ENCODE results near the gene TENT5C.

Gene TENT5C

DNA sequence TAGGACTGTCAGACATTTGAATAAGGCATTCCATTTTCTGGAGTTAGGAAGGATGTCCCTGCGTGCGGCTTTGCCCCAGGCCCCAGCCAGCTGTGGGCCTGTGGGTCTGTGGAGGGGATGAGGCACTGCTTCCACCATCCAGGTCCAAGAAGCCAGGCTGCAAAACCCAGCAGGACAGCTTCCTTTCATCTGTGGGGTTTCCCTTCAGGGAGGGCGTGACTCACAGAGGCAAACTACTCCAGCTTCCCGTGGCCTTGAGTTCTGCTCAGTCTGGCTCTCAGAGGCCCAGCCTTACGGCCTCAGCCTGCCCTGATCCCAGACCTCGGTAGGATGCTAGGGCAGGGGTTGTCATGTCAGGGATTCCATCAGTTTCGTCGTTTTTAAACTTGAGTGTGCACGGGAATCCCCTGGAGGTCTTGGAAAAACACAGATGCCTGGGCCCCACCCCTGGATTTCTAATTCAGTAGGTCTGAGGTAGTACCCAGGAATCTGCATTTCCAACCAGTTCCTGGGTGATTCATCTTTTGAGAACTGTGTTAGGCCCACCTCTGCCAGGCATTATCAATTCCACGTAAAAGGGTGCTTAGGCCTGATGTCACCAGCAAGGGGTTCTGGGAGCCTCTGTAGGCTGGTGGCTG is 32.3 kb upstream of the TENT5C start:
- DNase-seq: no peak

DNA sequence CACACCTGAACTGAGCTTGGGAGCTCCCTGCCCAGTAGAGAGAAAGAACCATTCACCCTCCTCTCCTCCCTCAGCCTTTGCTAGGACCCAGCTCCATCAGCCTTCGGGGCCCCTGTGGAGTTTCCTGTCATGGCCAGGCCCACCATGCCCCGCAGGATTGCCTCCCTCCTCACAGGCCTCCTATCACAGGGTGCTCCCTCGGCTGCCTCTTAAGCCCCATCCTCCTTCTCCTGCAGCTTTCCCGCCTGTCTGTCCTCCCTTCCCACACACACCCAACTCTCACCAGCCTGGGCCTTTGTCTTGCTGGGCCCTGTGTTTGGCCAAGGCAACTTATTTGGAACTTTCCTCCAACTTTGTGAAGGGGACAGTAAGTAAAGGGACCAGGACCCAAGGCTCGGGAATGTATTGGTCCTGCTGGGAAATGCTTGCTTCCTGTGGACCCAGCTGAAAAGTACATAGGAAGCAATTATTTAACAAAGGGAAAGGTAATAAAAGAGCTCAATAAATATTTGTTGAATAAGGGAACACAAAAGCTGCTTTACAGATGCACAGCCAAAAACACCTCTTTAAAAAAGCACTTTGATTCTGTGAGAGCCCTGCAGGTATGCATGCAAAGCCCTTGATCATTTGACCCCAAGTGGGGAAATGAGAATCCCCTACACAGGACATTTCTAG is 31.6 kb upstream of the TENT5C start:
- no peak for DNase-seq

DNA sequence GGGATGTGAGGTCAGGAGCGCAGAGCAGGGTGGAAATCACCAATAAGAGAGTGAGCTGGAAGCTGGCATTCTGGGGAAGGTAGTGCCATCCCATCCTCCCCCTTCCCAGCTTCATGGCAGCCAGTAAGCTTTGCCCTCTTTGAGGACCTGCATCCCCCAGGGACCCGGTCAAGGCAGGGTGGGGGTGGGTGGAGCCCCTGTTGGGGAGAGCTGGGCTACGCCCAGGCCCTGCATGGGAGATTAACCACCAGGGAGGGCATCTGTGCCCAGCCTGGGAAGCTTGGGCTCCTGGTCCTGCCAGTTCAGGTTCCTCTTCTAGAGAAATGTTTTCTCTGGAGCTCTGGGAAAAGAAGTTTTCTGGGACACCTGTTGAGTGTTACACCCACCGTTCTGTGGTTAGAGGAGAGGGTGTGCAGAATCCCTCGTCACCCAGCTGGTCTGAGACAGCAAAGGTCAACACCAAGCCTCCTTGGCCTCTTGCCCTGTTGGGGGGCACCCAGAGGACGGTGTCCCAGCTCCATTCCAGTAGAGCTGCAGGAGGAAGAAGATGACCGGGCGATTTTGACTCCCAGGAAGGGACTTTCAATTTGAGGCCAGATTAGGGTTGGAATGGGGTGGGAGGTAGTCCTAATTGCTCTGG is 30.1 kb upstream of the TENT5C start:
- DNase-seq: no peak

DNA sequence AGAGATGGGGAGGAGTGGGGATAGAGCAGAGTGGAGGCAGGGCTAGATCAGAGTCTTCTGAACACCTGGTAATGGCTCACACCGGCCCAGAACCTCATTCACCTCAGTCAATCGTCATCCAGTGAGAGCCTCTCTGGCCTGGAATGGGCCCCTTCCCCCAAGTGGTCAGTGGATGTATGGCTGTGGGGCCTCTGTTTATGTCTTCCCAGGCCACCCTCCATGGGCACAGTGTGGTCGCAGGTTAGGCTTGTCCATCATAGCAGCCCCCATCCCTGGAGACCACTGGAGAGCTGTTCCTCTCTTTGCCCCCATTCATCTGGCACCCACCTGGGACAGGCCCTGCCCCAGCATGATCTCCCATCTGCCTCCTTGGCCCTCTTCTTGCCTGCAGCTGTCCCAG is 29.6 kb upstream of the TENT5C start:
- no peak for DNase-seq

DNA sequence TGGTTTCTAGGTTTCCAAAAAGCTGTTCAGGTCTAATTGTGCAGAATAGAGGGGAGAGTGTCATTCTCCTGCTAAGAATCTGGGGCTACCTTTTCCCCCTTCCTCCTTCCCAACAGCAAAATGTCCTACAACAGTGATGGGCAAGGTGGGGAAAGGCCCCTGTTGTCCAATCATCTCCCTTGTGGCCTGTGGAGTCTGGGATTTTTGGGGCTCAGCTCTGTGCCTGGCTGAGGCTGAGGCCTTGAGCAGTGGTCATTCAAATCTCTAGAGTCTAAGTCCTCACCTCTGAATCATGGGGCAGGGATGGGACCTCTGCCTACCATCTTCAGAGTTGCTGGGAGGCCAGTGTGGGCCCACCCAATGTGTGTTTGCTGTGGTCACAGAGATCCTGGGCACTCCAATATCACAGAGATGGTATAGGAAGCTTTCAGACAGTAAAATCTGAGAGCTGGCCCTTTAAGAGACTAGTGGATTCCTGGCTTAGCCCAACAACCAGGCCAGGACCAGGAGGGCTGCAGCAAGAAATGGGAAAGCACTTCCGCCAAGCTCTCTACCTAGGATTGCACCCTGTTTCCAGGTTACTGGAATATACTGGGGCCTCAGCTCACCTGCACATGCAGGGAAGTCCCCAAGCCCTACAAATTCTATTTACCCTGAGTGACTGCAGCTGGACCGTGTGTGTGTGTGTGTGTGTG is 28.5 kb upstream of the TENT5C start:
- DNase-seq: no peak

DNA sequence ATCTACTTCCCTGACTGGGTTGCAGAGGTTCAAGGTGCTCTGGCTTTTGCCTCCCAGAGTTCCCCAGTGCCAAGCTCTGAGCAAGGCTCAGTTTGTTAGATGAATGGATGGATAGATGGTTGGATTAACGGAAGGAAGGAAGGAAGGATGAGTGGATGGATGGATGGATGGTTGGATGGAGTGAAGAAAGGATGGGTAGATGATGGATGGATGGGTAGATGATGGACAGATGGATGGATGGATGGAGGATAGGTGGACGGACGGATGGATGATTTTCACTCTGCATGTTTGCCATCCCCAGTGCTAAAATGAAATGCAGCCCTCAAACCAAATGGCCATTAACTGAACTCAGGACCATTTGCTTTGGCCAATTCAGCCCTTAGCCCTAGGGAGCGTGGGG is 27.4 kb upstream of the TENT5C start:
- DNase-seq: no peak

DNA sequence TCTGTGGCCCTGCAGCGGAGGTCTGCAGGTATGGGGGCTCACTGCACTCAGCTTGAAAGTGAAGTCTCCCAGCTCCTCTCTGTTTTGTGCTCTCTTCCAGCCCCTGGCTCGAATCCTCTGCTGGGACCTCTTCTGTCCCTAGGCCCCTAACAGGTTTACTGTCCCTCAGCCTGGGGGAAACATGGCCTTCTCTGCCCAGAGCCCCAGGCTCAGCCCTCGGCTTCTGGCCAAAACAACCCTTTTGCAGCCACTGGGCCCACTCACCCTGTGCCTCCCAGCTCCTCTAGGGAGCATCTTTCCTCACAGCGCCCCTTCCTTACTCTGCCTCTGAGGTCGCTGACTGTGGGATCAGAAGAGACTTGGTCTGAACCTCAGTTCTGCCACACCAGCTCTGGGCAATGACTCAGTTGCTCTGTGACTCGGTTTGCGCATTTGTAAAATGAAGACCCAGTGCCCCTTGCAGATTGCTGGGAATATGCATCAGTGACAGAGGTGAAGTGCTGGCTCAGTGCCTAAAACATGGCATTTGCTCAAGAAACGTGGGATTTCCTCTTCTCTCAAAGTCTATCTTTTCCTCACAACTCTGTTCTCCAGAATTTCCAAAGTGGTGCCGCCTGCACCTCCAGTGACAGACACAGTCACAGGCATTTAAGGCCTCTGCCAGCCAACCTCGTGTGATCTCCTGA is 26.5 kb upstream of the TENT5C start:
- DNase-seq: no peak

DNA sequence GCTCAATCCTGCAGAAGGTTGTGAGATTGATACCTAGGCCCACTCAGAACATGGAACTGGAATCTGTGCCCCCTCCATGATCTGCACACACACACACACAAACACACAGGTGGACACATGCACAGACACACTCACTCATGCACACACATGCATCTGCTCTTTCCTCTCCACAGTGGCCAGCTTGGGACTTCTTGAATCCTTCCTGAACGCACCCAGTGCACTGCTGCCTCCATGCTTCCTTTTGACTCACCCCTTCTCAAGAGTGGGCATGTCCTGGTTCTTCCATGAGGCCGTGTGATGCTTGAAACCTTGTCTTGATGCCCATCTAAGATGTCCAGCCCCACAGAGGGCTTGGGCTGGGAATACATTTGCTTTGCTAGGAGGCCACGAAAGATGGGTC is 25.4 kb upstream of the TENT5C start:
- no peak for DNase-seq

DNA sequence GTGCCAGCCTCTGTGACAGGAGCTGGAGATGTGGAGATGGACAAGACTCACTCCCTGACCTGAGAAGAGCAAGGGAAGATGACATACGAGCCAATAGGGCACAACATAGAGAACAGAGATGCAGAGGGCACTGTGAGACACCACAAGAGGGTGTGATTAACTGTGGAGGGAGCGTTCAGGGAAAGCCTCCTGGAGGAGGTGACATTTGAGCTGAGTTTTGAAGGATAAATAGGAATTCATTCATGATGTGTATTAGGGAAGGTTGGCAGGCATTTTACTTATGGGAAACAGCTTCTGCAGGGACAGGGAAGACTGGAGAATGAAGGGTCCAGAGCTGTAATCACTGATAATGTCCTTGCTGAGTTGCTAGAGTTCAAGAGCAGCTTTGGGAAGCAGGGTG is 25.0 kb upstream of the TENT5C start:
- DNase-seq: no peak

DNA sequence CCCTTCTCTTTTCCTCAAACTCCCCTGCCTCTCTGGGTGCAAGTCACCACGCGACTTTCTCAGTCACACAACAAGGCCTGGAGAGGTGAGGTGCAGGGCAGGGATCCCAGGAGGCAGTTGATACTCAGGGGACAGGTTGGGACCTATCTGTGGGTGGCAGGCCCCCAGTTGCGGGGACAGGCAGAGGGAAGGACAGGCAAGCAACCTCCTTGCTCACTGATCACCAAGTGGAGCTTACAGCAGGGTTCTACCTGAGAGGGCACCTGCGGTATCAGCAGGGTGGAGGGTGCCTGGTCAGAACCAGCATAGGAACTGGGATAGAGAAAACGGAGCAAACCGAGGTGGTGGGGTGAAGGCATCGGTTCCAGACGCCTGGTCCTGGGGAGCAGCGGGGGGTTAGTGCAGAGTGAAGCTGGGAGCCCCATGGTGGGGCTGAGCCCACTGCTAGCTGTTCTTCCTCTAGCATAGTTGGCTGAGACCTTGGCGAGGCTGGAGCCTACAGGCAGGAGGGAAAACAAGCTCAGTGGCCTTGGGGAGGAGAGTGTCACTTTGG is 24.4 kb upstream of the TENT5C start:
- DNase-seq: no peak

DNA sequence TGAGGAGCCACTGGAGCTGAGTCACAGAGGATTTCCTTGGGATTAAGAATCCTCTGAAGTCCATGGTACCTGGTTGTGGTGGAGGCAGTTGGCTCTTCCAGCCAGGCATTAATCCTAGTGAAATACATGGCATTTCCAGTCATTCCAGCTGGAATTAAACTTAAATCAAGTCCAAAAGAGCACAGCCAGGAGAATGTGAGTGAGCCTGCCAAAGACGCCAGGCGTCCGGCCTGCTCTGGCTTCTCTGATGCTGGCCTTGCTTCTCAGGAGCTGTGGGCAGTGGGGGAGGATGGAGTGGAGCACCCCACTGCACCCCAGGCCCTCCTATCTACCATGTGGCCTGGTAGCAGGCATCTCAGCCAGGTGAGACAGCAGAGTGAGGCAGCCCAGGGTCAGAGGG is 23.4 kb upstream of the TENT5C start:
- no peak for DNase-seq

DNA sequence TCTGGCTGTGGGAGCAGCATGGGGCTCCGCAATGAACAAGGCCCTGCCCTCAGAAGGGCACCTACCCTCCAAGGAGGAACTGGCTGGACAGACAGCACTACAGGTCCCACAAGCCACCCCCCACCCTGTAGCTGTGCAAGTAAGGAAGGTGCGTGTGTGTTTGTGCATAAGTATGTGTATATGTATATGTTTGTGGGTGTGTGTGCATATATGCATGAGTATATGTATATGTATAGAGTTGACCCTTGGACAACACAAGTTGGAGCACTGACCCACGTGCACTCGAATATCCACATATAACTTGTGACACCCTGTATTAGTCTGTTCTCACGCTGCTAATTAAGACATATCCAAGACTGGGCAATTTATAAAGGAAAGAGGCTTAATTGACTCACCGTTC is 22.6 kb upstream of the TENT5C start:
- no peak for DNase-seq

DNA sequence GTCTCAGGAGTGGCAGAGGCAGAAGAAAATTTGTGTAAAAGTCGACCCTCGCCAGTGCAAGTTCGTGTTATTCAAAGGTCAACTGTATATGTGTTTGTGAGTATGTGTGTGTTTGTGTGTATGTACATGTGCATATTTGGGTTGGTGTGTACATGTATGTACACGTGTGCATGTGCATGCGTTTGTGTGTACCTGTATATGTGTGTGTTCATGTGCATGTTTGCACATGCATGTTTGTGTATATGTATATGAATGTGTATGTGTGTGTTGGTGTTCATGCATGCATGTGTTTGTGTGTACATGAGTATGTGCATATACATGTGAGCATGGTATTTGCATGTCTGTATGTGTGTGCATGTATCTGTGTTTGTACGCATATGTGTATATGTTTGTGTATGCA is 21.7 kb upstream of the TENT5C start:
- DNase-seq: no peak

DNA sequence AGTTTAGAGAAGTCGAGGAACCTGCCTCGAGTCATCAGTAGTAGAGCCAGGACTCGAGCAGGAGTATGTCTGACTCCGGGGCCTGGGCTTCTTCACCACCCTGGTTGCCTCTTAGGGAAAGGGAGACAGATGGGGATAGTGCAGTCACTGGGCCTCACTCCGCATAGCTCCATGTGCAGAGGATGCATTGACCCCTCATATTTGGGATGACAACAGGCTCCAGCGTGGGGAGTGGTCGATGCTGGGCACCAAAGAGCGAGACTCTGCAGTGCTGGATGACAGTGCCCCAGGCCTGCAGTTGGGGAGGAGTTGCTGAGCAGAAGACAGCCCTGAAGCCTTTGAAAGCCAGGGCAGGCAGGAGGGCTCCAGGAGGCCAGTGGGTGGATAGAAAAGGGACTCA is 20.8 kb upstream of the TENT5C start:
- DNase-seq: no peak

DNA sequence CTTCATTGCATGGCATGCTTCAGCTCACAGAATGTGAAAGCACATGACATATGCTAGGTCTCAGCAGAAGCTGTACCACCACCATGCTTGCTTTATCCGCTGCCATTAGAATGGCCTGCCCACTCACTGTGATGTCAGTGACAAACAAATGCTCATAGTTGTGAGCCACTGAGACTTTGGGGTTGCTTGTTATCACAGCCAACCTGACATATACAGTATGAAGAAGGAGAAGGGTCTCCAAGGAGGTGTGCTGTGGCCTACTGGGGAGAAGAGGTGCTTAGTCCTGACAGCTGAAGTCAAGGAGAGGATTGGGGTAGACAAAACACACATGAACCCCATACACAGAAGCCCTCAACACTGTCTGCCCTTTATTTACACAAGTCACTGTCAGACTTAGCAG is 19.5 kb upstream of the TENT5C start:
- no peak for DNase-seq

DNA sequence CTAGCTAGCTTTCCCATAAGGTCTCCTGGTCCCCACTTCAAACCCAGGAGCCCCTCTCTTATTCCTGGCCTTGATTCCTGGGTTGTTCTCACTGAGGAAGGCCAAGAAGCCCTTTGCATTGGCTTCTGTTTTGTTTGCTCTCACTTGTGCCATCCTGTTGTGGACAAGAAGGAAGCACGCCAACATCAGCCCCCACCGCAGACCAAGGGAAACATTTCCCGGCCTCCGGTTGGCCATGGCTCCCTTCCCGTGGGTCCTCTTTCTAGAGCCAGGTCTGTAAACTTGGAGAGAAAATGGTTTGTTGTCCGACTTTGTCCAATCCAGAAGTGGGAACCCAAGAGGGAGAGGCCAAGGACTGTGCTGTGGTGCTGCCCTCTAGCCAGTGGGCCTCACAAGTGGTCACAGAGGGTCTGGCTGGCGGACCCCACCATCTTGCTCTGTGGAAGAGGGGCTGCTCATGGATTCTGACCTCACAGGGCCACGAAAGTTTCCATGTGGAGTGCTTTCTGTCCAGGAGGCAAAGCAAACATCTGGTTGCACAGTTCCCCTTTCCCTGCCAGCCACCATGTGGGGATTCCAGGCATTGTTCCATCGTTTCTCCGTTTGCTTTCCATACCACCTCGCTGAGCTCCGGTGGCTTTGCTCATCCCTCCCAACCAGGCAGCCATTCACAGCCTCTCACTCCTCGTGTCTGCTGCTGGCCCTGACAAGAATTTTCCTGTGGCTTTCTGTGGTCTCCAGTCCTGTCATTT is 18.9 kb upstream of the TENT5C start:
- DNase-seq: no peak

DNA sequence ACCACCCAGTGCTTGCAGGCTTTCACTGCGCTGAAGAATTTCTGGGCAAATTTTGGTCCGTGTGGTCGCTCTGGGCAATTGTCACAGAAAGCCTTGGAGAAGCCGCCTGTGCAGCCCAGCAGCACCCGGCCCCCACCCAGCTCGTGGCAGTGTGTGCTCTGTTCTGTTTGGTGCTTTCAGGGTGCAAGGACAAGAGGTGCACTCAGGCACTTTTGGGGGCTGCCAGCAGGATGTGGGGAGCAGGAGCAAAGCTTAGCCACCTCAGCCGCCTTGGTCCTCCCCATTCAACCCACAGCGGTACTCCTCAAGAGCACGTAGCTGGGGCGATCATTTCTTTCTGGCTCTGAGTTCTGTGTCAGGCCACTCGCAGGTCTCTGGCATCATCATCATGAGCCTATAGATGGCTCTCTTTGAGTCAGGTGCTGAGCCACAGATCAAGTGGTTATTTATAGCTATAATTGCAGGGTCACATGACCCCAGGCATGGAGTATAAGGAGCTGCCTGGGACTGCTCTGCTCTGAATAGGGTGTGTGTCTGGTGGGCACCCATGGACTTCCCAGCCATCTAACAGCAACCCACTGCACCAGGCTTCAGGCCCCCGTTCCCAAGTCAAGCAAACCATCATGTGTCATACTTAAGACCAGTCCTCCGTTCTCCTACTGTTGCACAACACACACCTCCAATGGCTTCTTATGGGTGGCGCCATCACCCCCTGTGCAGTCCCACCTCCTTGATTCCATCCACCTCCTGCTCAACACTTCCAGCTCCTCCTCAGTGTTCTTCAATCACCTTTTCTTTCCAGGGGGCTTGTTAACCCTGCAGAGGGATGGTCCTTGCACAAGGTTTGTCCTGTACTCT is 18.1 kb upstream of the TENT5C start:
- DNase-seq: no peak

DNA sequence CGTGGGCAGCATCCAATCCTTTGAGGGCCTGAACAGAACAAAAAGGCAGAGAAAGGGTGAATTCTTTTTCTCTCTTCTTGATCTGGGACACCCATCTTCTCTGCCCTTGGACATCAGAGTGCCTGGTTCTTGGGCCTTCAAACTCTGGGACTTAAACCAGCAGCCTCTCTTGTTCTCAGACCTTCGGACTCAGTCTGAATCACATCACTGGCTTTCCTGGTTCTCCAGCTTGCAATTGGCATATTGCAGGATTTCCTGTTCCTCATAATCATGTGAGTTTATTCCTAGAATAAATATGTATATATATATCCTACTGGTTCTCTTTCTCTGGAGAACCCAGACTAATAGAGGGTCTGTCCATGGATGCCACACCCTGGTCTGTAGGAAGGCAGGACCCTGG is 16.3 kb upstream of the TENT5C start:
- no peak for DNase-seq

DNA sequence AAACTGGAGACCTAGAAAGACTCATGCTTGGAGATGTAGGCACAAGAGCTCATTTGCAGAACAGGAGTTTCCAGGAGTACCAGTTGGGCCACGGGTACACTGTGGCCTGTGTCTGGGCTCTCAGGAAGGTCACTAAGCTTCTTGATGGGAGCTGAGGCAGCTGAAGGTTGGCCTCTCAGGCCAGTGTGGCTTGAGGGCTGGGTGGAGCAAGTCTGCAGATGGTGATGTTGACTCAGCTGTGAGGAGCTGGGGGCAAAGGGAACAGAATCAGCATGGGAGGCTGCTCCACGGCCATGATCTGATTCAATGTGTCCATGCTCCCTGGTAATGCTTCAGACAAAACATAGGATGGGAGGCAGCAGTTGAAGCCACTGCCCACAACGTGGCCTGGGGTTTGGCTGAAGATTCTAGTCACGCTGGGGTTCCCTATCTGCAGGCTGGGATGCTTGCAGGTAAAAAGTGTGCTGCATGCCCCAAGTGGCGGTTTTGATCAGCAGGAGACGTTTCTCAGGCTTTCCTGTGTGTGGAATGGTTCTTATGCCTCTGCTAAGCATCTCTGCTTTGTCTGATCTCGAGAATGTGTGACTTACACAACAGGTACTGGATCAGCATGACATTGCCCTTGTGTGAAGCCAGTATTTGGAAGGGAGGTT is 15.4 kb upstream of the TENT5C start:
- DNase-seq: no peak

DNA sequence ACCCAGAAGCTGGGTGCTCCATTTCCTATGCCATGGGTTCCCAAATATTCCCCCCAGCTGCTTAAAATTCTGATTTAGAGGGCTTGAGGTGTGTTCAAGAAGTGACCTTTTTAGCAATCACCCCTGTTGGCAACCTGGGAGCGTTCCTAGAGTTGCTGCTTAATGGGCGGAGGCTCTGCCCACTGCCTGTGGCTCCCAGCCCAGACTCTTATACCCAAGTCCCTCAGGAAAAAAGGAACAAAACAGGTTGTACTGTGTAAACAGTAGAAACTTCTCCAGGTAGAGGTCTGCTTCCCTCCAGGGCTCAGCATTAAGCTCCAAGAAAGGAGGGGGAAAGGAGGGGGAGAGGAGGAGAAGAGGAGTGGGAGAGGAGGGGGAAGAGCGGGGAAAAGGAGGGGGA is 14.6 kb upstream of the TENT5C start:
- DNase-seq: no peak

DNA sequence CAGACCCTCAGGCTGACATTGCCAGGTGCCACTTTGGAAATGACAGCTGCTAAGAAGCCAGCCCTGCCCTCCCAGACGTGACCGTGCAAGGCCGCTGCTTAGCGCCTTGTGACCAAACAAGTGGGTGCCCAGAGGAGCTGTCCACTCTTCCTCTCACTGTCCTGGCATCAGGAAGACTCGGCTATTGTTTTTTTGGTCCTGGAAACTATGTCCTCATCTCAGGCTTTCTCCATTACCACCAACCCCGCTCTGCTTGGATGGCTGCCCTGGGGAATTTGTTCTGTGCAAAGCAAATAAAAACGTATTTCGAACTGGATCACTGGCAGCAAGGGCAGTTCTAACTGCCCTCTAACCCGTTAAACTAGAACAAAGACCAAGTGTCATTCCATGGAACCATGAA is 13.7 kb upstream of the TENT5C start:
- DNase-seq: no peak
